Measurements from ENCODE around the gene KCNA5. TPM values are rescaled to one million over a fixed set of nuclear protein-coding genes. Genes with fewer than 3 reads are reported as not detected.

Gene KCNA5
- total RNA-seq = not detected

GRCh38 chr12:5043589-5044419, at the start of gene KCNA5:
KCNA5 (plus strand) TSS chr12:5043879; CDS start chr12:5044148, 269 bp downstream.

Other genes with a start within 250 kb of the KCNA5 start
- gene KCNA1, start 134.0 kb upstream of the KCNA5 start, total RNA-seq = not detected

Data from activated naive CD4-positive, alpha-beta T cell treated with anti-CD3 and anti-CD28 coated beads, Interleukin-2, amount 10 ng/mL, durations not matched to agents 5 hours and 36 hours (primary cell).